ENCODE results near the gene XCR1. TPM values are rescaled to one million over a fixed set of nuclear protein-coding genes. Genes with fewer than 3 reads are reported as not detected.

XCR1 gene
- total and polyA plus RNA-seq, 2 experiments from 2014 or later, result not detected

DNA sequence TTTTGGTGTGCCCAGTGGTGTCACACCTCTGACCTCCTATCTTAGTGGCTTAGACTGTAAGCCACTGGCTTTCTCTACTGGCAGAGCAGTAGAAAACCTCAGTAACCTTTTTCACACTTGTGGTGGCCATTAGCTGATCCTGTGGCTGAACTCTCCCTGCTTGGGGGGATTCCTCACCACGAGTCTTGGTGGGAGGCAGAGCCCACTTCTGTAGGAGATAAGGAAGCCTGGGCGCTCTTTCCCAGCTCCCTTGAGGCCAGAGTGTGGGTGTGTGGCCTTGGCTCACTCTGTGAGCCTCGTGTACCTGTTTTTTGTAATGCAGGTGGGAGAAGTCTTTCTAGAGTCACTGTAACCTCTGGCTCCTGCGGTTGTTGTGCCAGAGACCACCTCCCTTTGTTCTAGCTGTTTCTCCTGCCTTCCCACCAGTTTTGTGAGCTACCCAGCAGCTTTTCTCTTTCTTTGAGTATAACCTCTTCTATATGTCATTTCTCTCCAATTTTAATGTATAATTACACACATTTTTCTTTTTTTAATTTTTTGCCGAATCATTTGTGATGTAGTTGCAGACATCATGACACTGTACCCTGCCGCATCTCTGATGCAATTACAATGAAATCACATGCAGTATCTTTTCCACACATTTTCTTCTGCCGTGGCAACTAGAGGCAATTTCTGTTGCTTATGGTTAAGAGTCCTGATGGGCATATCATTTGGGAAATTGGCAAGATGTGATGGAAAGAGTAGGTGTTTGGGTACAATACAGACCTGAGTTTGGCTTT is 13.8 kb downstream of the XCR1 start:
- H3K4me1 Mint-ChIP-seq, result no peaks in the 10 kb centered on the region
- H3K27me3 Mint-ChIP-seq (ENCODE audit: insufficient read depth, low read depth, poor library complexity), result peaks cover 5% of the 10 kb centered on the region
- Histone ChIP-seq H3F3A (replicated peaks; ENCODE audit: low read depth) (no peaks in the 10 kb centered on the region), H3K79me2 (replicated peaks; ENCODE audit: insufficient read depth) (no peaks in the 10 kb centered on the region), H4K20me1 (replicated peaks; ENCODE audit: insufficient read depth) (no peaks in the 10 kb centered on the region), H3K27ac (ENCODE audit: low read depth) (no peak overlapping the region), H3K4me1 (ENCODE audit: insufficient read depth) (no peaks in the 10 kb centered on the region), H3K36me3 (ENCODE audit: insufficient read depth) (no peaks in the 10 kb centered on the region), H2AFZ (peak overlapping the region; percentile 32; the same call in 1 of the 2 replicates), H3K27me3 (ENCODE audit: insufficient read depth) (no peaks in the 10 kb centered on the region), H3K4me3 (no peak overlapping the region), H3K4me2 (no peak overlapping the region), H3K9me2 (ENCODE audit: insufficient read depth) (peaks cover 5% of the 10 kb centered on the region; the same call in 1 of the 2 replicates)
- no peak for TF ChIP-seq JUNB (IDR thresholded peaks at IDR 0.05; ENCODE audit: unreplicated experiment)
- no peak for TF ChIP-seq REST (IDR thresholded peaks at IDR 0.05; ENCODE audit: unreplicated experiment)
- TF ChIP-seq, protein P1, sequence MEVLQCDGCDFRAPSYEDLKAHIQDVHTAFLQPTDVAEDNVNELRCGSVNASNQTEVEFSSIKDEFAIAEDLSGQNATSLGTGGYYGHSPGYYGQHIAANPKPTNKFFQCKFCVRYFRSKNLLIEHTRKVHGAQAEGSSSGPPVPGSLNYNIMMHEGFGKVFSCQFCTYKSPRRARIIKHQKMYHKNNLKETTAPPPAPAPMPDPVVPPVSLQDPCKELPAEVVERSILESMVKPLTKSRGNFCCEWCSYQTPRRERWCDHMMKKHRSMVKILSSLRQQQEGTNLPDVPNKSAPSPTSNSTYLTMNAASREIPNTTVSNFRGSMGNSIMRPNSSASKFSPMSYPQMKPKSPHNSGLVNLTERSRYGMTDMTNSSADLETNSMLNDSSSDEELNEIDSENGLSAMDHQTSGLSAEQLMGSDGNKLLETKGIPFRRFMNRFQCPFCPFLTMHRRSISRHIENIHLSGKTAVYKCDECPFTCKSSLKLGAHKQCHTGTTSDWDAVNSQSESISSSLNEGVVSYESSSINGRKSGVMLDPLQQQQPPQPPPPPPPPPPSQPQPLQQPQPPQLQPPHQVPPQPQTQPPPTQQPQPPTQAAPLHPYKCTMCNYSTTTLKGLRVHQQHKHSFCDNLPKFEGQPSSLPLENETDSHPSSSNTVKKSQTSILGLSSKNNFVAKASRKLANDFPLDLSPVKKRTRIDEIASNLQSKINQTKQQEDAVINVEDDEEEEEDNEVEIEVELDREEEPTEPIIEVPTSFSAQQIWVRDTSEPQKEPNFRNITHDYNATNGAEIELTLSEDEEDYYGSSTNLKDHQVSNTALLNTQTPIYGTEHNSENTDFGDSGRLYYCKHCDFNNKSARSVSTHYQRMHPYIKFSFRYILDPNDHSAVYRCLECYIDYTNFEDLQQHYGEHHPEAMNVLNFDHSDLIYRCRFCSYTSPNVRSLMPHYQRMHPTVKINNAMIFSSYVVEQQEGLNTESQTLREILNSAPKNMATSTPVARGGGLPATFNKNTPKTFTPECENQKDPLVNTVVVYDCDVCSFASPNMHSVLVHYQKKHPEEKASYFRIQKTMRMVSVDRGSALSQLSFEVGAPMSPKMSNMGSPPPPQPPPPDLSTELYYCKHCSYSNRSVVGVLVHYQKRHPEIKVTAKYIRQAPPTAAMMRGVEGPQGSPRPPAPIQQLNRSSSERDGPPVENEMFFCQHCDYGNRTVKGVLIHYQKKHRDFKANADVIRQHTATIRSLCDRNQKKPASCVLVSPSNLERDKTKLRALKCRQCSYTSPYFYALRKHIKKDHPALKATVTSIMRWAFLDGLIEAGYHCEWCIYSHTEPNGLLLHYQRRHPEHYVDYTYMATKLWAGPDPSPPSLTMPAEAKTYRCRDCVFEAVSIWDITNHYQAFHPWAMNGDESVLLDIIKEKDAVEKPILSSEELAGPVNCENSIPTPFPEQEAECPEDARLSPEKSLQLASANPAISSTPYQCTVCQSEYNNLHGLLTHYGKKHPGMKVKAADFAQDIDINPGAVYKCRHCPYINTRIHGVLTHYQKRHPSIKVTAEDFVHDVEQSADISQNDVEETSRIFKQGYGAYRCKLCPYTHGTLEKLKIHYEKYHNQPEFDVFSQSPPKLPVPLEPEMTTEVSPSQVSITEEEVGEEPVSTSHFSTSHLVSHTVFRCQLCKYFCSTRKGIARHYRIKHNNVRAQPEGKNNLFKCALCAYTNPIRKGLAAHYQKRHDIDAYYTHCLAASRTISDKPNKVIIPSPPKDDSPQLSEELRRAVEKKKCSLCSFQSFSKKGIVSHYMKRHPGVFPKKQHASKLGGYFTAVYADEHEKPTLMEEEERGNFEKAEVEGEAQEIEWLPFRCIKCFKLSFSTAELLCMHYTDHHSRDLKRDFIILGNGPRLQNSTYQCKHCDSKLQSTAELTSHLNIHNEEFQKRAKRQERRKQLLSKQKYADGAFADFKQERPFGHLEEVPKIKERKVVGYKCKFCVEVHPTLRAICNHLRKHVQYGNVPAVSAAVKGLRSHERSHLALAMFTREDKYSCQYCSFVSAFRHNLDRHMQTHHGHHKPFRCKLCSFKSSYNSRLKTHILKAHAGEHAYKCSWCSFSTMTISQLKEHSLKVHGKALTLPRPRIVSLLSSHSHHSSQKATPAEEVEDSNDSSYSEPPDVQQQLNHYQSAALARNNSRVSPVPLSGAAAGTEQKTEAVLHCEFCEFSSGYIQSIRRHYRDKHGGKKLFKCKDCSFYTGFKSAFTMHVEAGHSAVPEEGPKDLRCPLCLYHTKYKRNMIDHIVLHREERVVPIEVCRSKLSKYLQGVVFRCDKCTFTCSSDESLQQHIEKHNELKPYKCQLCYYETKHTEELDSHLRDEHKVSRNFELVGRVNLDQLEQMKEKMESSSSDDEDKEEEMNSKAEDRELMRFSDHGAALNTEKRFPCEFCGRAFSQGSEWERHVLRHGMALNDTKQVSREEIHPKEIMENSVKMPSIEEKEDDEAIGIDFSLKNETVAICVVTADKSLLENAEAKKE (CRISPR knock-in tag; IDR thresholded peaks at IDR 0.05), result no peak
- TF ChIP-seq EZH2 (IDR thresholded peaks at IDR 0.05; ENCODE audit: low read depth, unreplicated experiment), result no peak
- no peak for TF ChIP-seq ZNF114 (CRISPR knock-in tag; IDR thresholded peaks at IDR 0.05)
- no peak for TF ChIP-seq NANOG (IDR thresholded peaks at IDR 0.05; ENCODE audit: borderline replicate concordance)
- TF ChIP-seq, protein P2, sequence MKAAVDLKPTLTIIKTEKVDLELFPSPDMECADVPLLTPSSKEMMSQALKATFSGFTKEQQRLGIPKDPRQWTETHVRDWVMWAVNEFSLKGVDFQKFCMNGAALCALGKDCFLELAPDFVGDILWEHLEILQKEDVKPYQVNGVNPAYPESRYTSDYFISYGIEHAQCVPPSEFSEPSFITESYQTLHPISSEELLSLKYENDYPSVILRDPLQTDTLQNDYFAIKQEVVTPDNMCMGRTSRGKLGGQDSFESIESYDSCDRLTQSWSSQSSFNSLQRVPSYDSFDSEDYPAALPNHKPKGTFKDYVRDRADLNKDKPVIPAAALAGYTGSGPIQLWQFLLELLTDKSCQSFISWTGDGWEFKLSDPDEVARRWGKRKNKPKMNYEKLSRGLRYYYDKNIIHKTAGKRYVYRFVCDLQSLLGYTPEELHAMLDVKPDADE (IDR thresholded peaks at IDR 0.05), result no peak
- no peak for TF ChIP-seq CTCF (conservative IDR thresholded peaks at IDR 0.05; ENCODE audit: low read depth in 2 of 2)
- TF ChIP-seq STAT1 (IDR thresholded peaks at IDR 0.05; ENCODE audit: unreplicated experiment), result no peak
- TF ChIP-seq ZNF331 (CRISPR knock-in tag; IDR thresholded peaks at IDR 0.05; ENCODE audit: low read depth), result no peak
- no peak for TF ChIP-seq EZH2phosphoT487 (IDR thresholded peaks at IDR 0.05; ENCODE audit: unreplicated experiment)
- no peak for TF ChIP-seq POLR2AphosphoS5 (IDR thresholded peaks at IDR 0.05; ENCODE audit: low read depth)
- no peak for TF ChIP-seq CREB1 (CRISPR knock-in tag; IDR thresholded peaks at IDR 0.05; ENCODE audit: low read depth)
- H3K4me3 Mint-ChIP-seq, result no peak overlapping the region
- H3K36me3 Mint-ChIP-seq (ENCODE audit: low read depth), result no peaks in the 10 kb centered on the region
- no peak for DNase-seq (ENCODE audit: low spot score)
- H3K27ac Mint-ChIP-seq, result no peak overlapping the region
- no peak for ATAC-seq
- H3K9me3 Mint-ChIP-seq, result no peaks in the 10 kb centered on the region
